Activated T-cell treated with anti-CD3 and anti-CD28 coated beads, Interleukin-2, amount 50 U/mL, for 48 hours (primary cell): ENCODE measurements around the gene KLK8.
"Not testable (repeated sequence)": the region's sequence is repeated elsewhere in the genome, so short reads cannot be mapped to it uniquely, and the experiment has no call there.

ENCODE experiments used
- DNase-seq, 2 experiments: peaks; one replicate each; pipeline ENCODE4 v3.0.0-alpha.2; 2020

The KLK8 gene

DNA sequence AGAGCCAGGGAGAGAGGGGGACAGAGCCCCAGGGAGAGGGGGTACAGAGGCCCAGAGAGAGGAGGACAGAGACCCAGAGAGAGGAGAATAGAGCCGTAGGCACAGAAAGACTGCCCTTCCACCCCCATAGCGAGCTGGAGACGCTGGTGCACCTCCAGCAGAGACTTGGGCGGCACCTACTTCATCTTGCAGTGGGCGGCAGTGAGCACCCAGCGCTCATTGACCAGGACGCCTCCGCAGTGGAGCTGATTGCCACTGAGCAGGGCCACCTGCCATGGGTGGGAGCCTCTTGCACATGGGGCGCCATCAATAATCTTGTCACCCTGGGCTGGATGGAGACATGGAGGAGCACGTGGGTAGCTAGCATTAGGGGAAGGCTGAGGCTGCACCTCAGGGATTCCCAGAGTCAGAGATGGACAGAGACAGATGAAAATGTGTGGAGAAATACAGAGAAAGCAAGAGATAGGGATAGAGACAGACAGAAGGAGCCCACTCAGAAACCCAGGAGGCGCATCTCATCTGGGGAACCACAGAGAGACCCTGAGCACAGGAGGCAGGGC, 19.7 kb downstream of the KLK8 start:
- DNase-seq: no peak

DNA sequence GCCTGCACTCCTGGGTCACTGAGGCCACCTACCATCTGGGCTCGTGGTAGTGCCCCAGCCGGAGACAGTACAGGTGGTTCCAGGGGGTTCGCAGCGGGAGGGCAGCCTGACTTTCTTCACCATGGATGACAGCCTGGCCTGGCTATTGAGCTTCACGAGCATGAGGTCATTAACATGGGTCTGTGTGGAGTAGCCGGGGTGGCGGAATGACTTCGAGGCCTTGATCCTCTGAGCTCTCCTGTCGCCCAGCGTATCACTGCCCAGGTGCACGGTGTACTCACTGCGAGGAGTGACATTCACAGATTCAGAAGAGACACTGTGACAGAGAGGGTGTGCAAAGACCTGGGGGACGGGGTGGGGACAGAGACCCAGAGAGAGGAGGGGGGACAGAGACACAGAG, 21.2 kb downstream of the KLK8 start:
- no peak for DNase-seq

DNA sequence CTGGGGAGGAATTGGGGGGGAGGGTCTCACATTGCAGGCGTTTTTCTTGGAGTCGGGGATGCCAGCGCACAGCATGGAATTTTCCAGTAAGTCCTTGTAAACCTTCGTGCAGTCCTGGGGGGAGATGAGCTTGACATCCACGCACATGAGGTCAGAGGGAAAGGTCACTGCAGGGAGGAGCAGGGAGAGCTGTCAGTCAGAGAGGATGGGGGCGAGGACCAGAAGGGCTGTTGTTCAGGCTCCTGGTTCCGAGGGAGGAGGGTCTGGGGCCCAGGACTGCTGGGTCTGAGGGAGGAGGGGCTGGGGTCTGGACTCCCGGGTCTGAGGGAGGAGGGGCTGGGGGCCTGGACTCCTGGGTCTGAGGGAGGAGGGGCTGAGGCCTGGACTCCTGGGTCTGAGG, 21.6 kb downstream of the KLK8 start:
- DNase-seq: no peak

DNA sequence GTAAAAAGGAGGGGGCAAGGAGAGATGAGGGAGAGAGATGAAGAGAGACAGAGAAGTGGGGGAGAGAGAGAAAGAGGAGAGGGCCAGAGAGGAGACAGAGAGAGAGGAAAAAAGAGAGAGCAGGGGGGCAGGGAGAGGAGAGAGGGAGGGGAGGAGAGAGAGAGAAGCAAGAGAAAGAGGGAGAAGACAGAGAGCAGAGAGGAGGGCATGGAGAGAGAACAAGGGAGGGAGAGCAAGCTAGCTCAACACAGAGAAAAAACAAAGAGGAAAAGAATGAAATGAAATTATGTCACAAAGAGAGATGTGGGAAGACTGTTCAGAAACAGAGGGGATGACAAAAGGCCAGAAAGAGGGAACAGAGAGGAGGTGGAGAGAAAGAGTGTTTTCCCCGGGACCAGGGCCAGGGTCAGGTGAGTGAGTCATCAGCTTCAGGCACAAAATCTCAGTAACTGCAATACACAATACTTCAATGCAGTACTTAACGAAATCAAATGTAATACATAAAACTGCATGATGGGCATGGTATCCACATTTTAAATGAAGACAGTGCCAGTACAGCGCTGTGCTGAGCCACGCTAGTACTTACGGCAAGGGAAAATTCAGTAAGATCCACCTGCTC, 22.5 kb downstream of the KLK8 start:
- DNase-seq: no peak

DNA sequence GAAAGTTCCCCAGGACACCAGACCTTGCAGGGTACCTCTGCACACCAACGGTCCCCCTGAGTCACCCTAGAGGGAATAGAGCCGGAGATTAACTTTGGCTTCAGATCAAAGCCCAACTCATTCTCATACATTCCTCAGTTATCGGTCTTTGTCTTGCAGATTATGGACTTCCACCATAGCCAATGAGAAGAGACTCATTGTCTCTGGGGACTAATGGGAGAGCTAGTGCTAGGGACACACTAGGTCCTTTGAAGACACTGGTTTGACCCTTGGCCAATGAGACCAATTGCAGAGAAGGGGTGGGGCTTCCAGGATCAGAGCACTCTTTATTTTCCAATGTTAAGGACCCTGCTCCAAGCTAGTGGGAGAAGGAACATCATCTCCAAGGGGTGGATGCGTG, 23.8 kb downstream of the KLK8 start:
- no peak for DNase-seq

DNA sequence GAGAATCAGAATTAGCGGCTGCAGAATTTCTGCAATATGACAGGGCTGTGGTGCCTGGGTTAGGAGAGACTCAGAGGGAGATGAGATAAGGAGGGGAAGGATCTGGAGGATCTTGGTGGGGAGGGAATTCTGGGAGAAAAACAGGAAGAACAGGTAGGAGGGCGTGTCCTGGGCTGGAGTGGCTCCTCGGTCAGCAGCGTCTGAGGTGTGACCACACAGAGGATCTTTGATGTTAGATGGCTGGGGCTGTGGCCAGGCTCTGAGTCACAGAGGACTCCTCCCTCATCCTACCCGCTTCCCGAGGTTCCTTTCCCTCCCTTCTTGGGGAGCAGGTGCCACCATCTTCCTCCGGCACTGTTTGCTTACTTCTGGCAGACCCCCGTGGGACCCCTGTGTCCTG, 25.6 kb downstream of the KLK8 start:
- DNase-seq: no peak

DNA sequence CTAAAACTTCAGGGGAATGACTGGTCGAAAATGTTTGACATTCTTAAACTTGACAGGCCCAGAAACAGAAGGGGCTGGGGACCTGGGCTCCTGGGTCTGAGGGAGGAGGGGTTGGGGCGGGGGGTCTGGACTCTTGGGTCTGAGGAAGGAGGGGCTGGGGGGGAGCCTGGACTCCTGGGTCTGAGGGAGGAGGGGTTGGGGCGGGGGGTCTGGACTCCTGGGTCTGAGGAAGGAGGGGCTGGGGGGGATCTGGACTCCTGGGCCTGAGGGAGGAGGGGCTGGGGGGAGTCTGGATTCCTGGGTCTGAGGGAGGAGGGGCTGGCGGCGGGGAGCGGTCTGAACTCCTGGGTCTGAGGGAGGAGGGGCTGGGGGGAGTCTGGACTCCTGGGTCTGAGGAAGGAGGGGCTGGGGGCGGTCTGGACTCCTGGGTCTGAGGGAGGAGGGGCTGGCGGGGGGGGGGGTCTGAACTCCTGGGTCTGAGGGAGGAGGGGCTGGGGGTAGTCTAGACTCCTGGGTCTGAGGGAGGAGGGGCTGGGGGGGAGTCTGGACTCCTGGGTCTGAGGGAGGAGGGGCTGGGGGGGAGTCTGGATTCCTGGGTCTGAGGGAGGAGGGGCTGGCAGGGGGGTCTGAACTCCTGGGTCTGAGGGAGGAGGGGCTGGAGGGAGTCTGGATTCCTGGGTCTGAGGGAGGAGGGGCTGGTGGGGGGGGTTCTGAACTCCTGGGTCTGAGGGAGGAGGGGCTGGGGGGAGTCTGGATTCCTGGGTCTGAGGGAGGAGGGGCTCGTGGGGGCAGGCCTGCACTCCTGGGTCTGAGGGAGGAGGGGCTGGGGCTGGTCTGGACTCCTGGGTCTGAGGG, 26.5 kb downstream of the KLK8 start:
- no peak for DNase-seq

DNA sequence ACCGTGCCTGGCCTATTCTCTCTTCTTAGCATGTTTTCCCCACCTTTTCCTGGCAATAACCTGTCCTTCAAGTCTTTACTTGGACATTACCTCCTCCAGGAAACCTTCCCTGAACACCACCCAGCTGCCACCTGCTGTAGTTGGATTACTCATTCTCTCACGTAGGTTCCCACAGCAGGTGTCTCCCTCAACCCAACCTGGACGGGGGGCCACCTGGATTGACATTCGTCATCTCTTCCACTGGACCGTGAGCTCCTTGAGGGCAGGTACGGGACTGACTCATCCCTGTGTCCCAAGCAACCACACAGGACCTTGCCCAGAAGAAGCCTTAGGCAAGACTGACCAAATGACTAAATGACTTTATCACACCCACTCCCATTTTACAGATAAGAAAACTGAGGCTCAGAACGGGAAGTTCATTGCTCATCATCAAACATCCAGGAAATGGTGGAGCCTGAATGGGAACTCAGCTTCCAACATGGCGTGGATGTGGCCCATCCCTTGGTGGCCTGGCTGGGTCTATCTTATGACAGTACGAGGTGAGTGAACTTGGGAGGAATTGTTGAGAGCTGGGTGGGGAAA, 28.5 kb downstream of the KLK8 start:
- no peak for DNase-seq

DNA sequence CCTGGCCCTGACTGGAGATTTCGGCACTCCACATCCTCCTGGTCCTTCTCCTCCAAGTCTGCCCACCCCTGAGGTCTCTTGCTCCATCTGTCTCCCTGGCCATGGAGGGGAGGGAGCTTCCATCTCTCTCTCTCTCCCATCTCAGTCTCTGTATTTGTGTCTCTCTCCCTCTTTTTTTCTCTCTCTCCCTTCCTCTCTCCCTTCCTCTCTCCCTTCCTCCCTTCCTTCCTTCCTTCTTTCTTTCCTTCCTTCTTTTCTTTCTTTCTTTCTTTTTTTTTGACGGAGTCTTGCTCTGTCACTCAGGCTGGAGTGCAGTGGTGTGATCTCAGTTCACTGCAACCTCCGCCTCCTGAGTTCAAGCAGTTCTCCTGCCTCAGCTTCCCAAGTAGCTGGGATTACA, 31.6 kb downstream of the KLK8 start:
- DNase-seq: not testable (repeated sequence)

DNA sequence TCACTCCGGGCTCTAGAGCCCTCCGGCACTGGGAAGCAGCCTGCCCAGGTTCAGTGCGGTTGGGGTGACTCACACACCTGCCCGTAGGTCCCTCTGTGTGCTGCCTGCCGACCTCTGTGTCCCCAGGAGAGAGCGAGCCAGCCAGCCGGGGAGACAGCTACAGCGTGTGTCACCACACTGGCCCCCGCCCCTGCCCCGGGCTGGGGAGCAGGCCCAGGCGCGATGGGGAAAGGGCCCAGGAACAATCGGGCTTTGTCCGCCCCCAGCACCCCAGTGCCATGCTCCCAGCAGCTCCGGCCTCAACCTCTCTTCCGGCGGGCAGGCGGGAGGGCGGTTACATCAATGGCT, 32.0 kb downstream of the KLK8 start, which contains the start of gene KLK6:
TSS of gene KLK6 (minus strand) at position 179 of the 348 bp plus-strand sequence. CDS start 1,487 bp downstream, outside the sequence.
- no peak for DNase-seq

DNA sequence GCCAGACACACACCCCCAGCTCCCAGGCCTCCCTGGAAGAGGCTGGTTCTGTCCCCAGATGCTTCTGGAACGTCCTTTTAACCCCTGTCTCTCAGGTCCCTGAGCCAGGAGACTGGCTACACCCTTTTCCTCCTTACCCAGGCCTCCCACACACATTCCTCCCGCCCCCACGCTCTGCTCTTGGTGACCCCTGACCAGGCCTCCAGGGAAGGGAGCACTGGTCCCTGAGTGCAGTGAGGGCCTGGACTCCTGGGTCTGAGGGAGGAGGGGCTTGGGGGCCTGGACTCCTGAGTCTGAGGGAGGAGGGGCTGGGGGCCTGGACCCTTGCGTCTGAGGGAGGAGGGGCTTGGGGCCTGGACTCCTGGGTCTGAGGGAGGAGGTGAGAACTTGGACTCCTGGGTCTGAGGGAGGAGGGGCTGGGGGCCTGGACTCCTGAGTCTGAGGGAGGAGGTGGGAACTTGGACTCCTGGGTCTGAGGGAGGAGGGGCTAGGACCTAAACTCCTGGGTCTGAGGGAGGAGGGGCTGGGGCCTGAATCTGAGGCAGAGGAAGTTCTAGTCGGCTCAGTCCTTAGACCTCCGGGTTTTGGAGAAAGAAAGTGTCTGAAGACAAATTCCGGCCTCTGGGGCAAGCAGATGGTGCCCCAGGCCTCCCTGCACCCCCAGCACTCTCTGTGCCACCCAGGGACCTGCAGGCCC, 32.5 kb downstream of the KLK8 start:
- no peak for DNase-seq

DNA sequence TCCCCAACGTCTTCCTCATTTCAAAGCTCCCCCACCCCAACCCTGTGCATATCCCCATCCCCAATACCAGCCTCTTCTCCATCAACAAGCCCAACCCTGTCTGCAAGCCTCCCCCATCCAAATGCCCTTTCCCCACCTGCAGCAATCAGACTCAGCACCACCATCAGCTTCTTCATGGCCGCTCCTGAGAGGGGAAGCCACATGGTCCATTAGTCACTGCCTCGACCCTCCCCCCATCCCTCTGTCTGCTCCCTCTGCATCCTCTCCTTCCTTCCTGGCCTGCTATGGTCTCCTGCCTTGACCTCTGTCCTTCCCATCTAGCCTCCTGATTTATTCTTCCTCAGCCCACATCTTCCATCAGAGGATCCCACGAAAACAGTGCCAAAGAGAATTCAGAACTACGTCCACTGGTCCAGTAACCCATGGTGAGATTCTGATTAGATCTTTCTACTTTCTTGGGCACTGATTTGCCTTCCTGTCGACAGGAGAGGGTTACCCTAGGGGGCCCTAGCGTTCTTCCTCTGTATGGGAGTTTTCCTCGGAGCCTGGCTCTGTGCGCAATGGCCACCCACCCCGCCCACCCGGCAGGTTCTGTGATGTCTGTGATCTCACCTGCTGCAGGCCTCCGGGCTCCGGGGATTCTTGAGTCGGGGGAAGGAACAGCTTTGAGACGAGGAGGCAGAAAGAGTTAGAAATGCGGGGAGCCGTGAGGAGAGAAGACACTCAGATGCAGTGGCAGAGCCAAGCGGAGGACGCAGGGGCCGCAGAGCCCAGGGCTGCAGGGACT, 33.3 kb downstream of the KLK8 start:
- no peak for DNase-seq

DNA sequence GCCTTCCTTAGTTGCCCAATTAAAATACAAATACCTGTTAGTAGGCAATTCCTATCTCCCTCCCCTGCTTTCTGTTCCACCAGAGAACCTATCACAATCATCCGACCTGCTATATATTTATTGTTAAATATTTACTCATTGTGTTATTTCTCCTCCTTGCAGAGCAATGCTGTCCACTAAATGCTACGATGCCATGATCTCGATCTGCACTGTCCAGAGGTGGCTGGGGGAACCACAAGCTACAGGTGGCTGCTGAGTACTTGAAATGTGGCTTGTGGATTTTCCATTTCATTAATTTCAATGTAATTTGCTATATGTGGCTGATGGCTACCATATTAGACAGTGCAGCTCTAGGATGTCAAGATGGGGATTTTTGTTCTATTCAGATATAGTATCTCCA, 37.1 kb downstream of the KLK8 start:
- DNase-seq: no peak

DNA sequence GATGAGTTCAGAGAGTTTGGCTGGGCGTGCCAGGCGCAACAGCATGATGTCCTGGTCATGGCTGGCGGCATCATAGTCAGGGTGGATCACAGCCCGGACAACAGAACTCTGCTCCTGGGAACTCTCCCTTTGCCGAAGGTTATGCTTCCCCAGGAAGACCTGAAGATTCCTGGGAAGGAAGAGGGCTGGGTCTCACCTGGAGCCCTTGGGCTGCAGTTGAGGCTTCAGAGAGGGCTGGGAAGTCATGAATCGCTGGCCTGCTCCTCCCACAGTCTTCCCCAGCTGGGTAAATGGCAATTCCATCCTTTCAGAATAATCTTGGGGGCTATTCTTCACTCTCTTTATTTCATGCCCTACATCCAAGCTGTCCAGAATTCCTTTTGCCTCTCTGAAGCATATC, 38.0 kb downstream of the KLK8 start:
- no peak for DNase-seq

DNA sequence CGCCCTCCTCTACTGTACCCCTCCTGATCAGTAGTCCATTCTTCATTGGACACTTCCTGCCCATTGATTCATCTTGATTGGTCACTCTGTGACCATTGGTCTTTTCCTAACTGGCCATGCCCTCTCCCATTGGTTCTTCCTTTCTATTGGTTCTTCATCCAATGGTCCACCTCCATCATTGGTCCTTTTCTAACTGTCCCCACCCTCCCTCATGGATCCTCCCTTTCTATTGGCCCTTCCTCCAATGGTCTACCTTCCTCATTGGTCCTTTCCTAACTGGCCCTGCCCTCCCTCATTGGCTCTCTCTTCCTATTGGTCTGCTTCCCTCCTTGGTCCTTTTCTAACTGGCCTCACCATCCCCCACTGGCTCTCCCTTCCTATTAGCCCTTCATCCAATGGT, 39.2 kb downstream of the KLK8 start:
- no peak for DNase-seq

DNA sequence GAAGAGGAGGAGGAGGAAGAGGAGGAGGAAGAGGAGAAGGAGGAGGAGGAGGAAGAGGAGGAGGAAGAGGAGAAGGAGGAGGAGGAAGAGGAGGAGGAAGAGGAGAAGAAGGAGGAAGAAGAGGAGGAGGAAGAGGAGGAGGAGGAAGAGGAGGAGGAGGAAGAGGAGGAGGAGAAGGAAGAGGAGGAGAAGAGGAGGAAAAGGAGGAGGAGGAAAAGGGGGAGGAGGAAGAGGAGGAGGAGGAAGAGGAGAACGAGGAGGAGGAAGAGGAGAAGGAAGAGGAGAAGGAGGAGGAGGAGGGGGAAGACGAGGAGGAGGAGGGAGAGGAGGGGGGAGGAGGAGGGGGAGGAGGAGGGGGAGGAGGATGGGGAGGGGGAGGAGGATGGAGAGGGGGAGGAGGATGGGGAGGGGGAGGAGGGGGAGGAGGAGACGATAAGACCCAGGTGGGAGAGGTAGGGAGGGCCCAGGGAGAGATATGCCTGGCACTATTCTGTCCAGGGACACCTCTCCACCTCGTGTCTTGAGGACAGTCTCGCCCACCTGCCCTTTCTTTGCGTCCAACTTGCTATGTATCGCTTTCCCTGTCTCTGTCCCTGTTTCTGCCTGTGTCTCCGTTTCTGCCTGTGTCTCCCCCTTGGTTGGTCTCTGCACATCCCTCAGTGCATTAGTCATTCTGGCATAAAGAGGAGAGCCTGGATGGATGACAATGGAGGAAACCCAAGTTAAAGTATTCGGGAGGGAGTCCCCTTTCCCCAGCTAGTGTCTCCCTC, 41.5 kb downstream of the KLK8 start:
- DNase-seq: no peak

DNA sequence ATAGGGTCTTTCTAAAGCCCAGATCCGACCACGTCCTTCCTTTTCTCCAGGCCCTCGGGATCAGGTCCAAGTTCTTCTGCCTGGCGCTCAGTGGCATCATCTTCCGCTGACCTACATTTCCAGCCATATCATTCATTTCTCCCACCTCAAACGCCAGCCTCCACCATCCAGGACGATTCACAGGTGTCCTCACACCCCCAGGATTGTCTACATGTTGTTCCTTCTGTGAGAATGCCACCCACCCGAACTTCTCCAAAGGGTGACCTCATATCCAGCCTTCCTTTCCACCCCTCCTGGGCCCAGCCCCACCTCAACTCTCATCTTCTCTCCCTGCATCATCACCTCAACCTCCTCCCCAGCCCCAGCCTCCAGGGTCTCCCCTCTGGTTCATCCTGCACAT, 43.8 kb downstream of the KLK8 start:
- no peak for DNase-seq

DNA sequence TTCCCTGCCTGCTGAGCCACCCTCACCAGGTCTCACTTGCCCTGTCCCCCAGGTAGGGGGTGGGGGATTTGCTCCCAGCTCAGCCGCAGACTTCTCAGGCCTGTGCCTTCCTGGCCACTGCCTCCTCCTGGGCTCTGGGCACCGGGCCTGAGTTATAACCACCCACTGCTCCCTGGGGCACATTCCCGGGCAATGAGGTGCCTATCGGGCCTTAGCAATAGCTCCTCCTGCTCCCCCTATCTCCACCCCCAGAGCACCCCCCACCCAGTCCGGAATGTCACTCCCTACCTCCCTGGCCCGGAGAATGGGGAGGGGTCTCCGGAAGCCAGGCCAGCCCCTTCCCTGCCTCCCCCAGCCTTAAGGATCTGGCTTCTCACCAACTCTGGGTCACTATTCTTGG, 48.5 kb downstream of the KLK8 start, which contains the start of gene KLK5:
TSS of gene KLK5 (minus strand) at position 129 of the 400 bp plus-strand sequence. CDS start 381 bp downstream, outside the sequence.
- no peak for DNase-seq

DNA sequence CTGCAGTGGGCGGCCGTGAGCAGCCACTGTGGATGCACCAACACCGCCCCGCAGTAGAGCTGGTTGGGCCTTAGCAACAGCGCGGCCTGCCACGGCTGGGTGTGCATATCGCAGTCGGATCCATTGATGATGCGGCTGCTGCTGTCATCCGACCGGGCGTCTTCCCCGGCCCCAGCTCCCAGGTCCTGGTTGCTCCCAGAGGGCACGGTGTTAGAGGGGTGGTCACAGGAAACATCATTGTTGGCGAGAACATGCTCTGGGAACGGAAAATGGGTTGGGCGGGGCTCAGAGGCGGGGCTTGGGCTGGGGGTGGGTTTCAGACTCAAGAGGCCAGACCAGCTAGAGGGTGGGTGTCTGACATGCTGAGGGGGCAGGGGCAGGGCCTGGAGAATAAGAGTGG, 51.5 kb downstream of the KLK8 start:
- no peak for DNase-seq

DNA sequence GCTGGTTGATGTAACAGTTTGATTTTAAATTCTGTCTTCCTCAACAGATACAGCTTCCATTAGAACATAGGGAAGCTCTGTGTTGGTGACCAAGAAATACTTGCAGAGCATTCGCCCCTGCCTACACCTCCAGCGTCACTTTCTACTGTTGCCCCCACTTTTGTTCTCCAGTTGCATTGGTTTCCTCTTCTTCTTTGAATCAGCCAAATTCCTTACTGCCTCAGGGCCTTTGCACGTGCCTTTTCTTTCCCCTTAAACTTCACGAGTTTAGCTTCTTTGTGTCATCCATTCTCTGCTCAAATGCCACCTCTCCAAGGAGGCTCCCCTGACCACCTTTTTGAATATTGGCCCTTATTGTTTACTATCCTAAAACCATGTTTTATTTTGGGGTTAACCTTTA, 54.3 kb downstream of the KLK8 start:
- DNase-seq: no peak
